Activated T-cell treated with anti-CD3 and anti-CD28 coated beads, Interleukin-2, amount 50 U/mL, for 24 hours (primary cell): ENCODE results near the gene FUZ.

Experiments used
- DNase-seq: peaks from one replicate; pipeline ENCODE4 v3.0.0-alpha.2; 2020
- H3K27ac Mint-ChIP-seq: 2 replicates; pipeline ENCODE4 v1.8.0; 2020; ENCODE audit warnings: mild to moderate bottlenecking, mixed read lengths
- H3K27me3 Mint-ChIP-seq: 2 replicates; pipeline ENCODE4 v1.8.0; 2020; ENCODE audit warnings: mixed read lengths
- H3K36me3 Mint-ChIP-seq: 2 replicates; pipeline ENCODE4 v1.8.0; 2020; ENCODE audit warnings: low read depth, mixed read lengths
- H3K4me1 Mint-ChIP-seq: 2 replicates; pipeline ENCODE4 v1.8.0; 2020; ENCODE audit warnings: low read depth, mixed read lengths
- H3K4me3 Mint-ChIP-seq: 2 replicates; pipeline ENCODE4 v1.8.0; 2020; ENCODE audit warnings: mild to moderate bottlenecking, moderate library complexity, mixed read lengths
- H3K9me3 Mint-ChIP-seq: 2 replicates; pipeline ENCODE4 v1.8.0; 2020; ENCODE audit warnings: mixed read lengths

The FUZ gene

DNA sequence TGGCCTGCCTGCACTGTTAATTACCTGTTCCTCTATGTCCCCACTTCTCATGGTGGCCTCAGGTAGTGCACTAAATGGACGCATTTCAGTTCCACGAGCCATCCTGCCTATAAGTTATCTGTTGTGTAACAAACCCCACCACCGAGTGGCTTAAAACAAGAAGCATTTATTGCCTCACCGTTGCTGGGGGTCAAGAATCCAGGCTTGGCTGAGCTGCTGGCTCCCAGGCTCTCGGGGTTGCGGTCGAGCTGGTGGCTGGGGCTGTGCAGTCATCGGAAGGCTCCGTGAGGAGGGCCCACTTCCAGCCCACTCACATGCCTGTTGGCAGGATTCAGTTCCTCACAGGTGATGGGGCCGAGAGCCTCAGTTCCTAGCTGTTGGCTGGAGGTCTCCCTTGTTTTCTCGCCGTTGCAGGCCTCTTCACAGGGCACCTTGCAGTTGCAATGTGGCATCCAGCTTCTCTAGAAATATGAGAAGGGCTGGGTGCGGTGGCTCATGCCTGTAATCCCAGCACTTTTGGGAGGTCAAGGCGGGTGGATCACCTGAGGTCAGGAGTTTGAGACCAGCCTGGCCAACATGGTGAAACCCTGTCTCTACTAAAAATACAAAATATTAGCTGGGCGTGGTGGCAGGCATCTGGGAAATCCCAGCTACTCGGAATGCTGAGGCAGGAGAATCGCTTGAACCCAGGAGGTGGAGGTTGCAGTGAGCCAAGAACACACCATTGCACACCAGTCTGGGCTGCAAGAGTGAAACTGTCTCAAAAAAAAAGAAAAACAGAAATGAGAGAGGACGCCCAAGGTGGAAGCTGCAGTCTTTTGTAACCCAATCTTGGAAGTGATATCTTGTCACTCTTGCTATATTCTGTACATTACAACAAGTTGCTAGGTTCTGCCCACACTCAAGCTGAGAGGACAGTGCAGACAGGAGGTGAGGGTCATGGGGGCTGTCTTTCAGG, 31.3 kb upstream of the FUZ start:
- Mint-ChIP-seq H3K36me3 (peaks cover 13% of the 10 kb centered on the region), H3K27ac (no peak overlapping the region), H3K27me3 (no peaks in the 10 kb centered on the region), H3K9me3 (peaks cover 5% of the 10 kb centered on the region), H3K4me3 (no peak overlapping the region), H3K4me1 (peaks cover 17% of the 10 kb centered on the region)
- DNase-seq: no peak

DNA sequence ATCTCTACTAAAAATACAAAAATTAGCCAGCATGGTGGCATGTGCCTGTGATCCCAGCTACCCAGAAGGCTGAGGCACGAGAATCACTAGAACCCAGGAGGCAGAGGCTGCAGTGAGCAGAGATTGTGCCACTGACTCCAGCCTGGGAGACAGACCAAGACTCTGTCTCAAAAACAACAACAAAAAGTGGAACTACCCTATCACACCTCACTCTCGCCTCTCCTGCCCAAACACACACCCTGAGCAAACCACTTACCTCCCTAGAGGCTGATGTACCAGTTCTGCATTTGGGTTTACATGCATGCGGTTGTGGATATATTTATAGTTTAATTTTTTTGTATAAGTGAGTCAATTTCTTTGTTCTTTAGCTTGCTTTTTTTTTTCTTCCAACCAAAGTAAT, 30.2 kb upstream of the FUZ start:
- H3K27me3 Mint-ChIP-seq: no peaks in the 10 kb centered on the region
- H3K4me3 Mint-ChIP-seq: no peak overlapping the region
- H3K36me3 Mint-ChIP-seq: peaks cover 24% of the 10 kb centered on the region
- DNase-seq: no peak
- H3K9me3 Mint-ChIP-seq: no peaks in the 10 kb centered on the region
- no peak overlapping the region for H3K27ac Mint-ChIP-seq
- H3K4me1 Mint-ChIP-seq: peaks cover 6% of the 10 kb centered on the region

DNA sequence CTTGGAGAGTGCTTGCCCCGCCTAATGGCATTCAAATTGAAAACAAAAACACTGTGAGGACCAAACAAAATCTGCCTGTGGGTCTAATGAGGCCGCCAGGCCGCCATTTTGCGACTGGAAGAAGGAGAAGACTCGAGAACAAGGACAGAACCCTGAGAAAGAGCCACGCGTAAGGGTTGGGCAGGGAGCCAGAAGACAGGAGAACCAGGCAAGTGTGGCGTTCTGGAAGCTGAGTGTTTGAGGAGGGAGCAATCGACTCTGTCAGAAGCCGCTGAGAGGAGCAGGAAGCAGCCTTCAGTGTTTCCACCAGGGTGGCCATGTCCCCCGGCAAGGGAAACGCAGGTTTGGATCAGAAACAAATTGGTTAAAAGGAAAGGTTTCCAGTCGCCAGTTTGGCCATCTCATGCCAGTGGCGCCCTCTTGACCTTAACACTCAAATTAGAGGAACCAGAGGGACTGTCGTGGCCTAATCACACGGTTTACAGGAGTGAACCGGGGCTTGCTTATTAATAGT, 27.7 kb upstream of the FUZ start:
- no peak for DNase-seq
- no peak overlapping the region for H3K4me3 Mint-ChIP-seq
- no peaks in the 10 kb centered on the region for H3K4me1 Mint-ChIP-seq
- no peaks in the 10 kb centered on the region for H3K27me3 Mint-ChIP-seq
- peaks cover 46% of the 10 kb centered on the region for H3K36me3 Mint-ChIP-seq
- H3K27ac Mint-ChIP-seq: no peak overlapping the region
- H3K9me3 Mint-ChIP-seq: no peaks in the 10 kb centered on the region

DNA sequence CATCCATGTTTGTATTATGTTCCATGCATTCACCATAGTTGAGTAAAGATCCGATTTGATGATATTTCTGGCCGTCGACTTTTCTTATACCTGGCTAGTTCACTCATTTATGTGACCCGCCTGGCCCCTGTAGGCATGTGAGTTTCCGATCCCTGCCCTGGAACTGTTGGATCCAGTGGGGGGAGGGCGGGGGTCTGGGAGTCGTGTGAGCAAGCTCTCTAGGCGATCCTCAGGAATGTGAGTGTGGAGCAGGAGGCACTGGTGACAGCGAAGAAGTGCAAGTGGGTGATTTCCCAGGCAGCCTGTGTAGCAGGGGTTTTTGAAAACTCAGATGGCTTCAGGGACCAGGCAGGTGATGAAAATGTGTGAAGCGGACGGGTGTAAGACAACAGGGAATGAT, 27.2 kb upstream of the FUZ start:
- H3K27ac Mint-ChIP-seq: no peak overlapping the region
- H3K9me3 Mint-ChIP-seq: no peaks in the 10 kb centered on the region
- H3K4me3 Mint-ChIP-seq: no peak overlapping the region
- H3K36me3 Mint-ChIP-seq: peaks cover 47% of the 10 kb centered on the region
- no peaks in the 10 kb centered on the region for H3K27me3 Mint-ChIP-seq
- H3K4me1 Mint-ChIP-seq: no peaks in the 10 kb centered on the region
- DNase-seq: no peak

DNA sequence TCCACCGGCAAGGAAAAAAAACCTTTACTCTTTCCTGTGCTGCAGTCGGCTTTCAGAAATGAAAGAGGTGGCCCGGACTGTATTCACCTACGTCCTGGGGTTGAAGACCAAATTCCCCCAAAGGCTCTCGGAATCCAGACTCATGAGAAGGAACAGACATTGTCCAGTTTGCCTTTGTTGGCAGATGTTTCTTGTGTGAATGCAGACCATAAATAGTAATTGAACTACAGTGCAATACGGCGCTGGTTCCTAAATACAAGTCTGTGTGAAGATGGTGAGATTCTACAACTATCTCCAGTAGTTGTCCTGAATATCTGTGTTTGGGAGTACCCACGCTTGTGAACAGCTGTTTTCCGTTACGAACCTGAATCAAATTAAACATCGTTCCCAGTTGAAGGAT, 26.6 kb upstream of the FUZ start:
- Mint-ChIP-seq H3K27me3 (no peaks in the 10 kb centered on the region), H3K27ac (no peak overlapping the region), H3K4me1 (no peaks in the 10 kb centered on the region), H3K9me3 (no peaks in the 10 kb centered on the region), H3K4me3 (no peak overlapping the region), H3K36me3 (peaks cover 53% of the 10 kb centered on the region)
- no peak for DNase-seq

DNA sequence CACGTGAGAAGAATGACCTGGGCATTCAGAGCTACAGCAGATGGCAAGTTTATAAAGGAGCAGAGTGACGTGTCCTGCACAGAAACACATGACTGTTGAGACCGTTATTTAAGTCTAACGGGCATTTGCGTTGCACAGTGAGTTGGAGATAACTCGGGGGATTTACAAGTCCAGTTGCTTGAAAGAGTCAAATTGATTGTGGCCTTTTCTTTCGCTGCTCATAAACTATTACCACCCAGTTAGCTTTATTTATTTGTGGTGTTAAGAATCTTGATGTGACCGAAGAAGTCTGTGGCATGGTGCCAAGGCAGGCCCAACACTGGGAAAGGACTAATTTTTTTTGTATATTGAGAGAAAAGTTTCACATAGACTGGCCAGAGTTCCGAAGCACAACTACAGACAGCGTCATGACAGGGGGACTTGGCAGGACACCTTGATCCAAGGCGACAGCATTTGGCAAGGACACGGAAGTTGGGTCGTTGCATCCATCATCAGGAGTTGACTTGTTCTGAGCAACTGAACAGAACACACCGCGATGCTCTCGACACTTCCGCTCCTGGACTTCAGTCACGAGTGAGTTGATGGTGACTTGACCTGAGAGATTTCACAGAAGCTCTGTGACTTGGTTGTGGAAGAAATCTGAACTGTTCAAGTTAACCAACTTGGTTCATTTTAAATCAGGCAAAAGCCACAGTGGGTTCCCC, 25.9 kb upstream of the FUZ start:
- Mint-ChIP-seq H3K4me1 (no peaks in the 10 kb centered on the region), H3K9me3 (no peaks in the 10 kb centered on the region), H3K4me3 (no peak overlapping the region), H3K27ac (no peak overlapping the region), H3K36me3 (peaks cover 57% of the 10 kb centered on the region), H3K27me3 (no peaks in the 10 kb centered on the region)
- DNase-seq: no peak

DNA sequence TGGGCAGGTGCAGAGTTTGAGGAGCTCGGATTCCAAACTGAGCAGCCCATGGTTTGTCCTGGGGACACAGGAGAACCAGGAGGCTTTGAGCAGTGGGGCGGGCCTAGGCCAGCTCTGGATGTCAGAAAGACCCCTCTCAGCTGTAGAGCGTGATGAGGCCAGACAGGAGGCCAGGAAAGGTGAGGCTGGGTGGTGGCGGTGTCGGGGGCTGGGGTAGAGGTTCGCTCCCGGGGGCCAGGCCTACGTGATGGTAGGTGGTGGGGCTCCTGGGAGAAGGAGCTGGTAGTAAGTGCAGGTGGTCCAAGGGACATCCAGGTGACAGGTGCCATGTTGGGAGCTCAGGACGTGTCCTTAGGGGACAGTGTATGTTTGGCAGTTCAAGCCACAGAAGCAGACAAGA, 24.3 kb upstream of the FUZ start:
- Mint-ChIP-seq H3K4me1 (no peaks in the 10 kb centered on the region), H3K4me3 (no peak overlapping the region), H3K9me3 (no peaks in the 10 kb centered on the region), H3K27me3 (no peaks in the 10 kb centered on the region), H3K36me3 (peaks cover 72% of the 10 kb centered on the region), H3K27ac (peak overlapping the region; percentile 31)
- no peak for DNase-seq

DNA sequence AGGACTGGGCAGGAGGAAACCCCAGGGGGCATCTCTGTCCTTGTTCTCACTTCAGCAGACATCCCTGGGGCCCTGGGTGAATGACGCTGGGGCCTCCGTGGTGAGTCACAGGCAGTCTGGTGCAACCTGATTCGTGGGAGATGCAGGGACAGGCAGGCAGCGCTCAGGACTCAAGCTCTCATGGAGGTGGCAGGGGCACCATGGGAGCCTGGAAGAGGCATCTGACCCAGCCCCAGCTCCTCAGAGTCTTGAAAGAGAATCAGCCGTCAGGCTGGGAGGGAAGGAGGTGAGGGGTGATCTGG, 23.9 kb upstream of the FUZ start:
- Mint-ChIP-seq H3K4me3 (no peak overlapping the region), H3K27me3 (no peaks in the 10 kb centered on the region), H3K27ac (no peak overlapping the region)

DNA sequence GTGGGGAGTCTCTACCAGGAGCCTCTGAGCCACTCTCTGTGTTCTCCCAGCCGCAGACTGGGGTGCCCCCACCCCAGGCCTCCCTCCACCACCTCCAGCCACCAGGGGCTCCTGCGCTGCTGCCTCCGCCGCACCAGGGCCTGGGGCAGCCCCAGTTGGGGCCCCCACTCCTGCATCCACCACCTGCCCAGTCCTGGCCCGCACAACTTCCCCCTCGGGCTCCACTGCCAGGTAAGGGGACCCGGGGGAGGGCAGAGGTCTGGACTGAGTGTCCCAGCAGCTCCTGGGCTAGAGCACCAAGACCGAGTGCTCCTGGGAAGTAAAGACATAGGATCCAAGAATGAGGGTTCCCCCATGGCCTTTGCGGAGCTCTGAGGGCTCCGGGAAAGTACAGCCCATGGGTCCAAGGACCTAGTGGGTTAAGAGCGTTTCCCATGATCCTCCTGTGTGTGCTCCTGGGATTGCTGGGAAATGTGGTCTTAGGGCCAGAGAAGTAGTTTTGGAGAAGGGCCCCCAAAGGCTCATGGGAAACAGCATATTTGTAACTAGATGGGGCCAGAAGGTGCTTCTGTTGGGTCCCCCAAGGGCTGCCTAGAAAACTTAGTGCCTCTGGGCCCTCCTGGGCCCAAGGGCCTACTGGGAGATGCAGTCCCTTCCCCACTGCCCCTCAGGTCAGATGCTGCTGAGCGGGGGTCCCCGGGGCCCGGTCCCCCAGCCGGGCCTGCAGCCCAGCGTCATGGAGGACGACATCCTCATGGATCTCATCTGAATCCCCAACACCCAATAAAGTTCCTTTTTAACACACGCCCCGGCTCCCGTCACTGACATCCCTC, 23.3 kb upstream of the FUZ start:
- Mint-ChIP-seq H3K9me3 (no peaks in the 10 kb centered on the region), H3K4me3 (no peak overlapping the region), H3K27me3 (no peaks in the 10 kb centered on the region), H3K27ac (no peak overlapping the region), H3K36me3 (peaks cover 82% of the 10 kb centered on the region), H3K4me1 (no peaks in the 10 kb centered on the region)
- no peak for DNase-seq

More for the DNA sequence above, 23.9 kb upstream of the FUZ start:
- H3K9me3 Mint-ChIP-seq: no peaks in the 10 kb centered on the region
- peaks cover 76% of the 10 kb centered on the region for H3K36me3 Mint-ChIP-seq
- H3K4me1 Mint-ChIP-seq: no peaks in the 10 kb centered on the region
- DNase-seq: no peak

DNA sequence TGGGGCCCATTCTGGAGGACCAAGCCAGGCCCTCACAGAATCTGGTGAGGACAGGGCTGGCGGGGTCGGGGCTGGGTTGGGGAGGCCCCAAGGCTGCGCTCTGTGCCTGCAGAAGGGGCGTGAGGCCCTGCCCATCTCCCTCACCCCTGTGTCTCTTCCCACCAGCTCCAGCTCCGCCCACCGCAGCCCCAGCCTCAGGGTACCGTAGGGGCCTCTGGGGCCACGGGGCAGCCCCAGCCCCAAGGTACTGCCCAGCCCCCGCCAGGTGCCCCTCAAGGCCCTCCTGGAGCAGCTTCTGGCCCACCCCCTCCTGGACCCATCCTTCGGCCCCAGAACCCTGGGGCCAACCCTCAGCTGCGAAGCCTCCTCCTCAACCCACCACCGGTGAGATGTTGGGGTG, 22.5 kb upstream of the FUZ start:
- no peaks in the 10 kb centered on the region for H3K9me3 Mint-ChIP-seq
- H3K4me3 Mint-ChIP-seq: no peak overlapping the region
- H3K27ac Mint-ChIP-seq: no peak overlapping the region
- no peaks in the 10 kb centered on the region for H3K27me3 Mint-ChIP-seq
- no peaks in the 10 kb centered on the region for H3K4me1 Mint-ChIP-seq
- peaks cover 84% of the 10 kb centered on the region for H3K36me3 Mint-ChIP-seq
- DNase-seq: no peak

DNA sequence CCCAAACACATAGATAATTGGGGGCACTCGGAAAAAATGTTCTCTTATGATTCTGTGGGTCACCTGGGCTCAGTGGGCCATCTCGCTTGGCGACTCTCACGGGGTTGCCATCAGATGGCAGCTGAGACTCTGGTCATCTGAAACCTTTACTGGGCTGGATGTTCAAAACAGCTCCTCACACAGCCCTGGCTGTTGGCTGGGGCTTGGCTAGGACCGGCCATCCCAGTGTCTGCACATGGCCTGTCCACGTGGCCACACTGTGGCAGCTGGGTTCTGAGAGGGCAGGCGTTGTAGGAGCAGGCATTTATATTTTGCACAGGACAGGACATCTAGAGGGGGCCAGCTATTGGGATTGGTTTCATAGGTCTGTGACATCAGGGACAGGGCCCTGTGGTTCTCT, 20.5 kb upstream of the FUZ start:
- no peak for DNase-seq
- Mint-ChIP-seq H3K4me3 (no peak overlapping the region), H3K4me1 (no peaks in the 10 kb centered on the region), H3K9me3 (no peaks in the 10 kb centered on the region), H3K27ac (no peak overlapping the region), H3K27me3 (no peaks in the 10 kb centered on the region), H3K36me3 (peaks cover 78% of the 10 kb centered on the region)

DNA sequence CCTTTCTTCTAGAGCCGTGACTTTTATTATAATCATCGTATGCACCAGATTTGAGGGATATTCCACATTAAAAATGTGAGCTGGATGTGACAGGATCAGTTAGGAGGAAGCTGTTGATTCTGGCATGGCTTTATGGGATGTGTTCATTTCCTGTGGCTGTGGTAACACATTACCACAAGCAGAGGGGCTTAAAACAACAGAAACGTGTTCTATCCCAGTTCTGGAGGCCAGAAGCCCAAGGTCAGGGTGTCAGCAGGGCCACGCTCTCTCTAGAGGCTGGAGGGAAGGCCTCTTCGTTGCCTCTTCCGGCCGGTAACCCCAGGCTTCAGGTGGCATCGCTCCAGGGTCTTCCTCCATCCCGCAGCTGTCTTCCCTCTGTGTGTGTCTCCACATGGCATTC, 19.5 kb upstream of the FUZ start:
- no peak overlapping the region for H3K4me3 Mint-ChIP-seq
- DNase-seq: no peak

DNA sequence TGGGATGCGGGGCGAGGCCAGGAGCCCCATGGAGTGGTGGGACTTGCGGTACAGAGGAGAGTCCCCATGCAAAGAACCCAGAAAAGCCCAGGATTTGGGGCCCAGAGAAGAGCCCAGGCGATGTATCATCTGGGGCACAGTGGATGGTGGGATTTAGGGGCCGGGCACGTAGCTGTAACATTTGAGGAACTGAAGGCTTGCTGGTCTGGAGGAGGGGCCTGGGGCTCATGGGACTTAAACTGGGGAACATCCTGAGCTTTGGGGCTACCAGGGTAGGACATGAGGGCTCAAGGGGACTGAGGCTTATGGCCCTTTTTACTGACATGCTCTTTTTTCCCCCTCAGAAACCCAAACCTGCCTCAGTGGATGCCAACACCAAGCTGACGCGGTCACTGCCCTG, 18.5 kb upstream of the FUZ start:
- Mint-ChIP-seq H3K27ac (no peak overlapping the region), H3K4me1 (no peaks in the 10 kb centered on the region), H3K9me3 (no peaks in the 10 kb centered on the region)

More for the DNA sequence above, 19.5 kb upstream of the FUZ start:
- no peaks in the 10 kb centered on the region for H3K9me3 Mint-ChIP-seq
- peak overlapping the region; percentile 9 for H3K27ac Mint-ChIP-seq
- H3K27me3 Mint-ChIP-seq: no peaks in the 10 kb centered on the region
- H3K36me3 Mint-ChIP-seq: peaks cover 71% of the 10 kb centered on the region
- H3K4me1 Mint-ChIP-seq: no peaks in the 10 kb centered on the region

DNA sequence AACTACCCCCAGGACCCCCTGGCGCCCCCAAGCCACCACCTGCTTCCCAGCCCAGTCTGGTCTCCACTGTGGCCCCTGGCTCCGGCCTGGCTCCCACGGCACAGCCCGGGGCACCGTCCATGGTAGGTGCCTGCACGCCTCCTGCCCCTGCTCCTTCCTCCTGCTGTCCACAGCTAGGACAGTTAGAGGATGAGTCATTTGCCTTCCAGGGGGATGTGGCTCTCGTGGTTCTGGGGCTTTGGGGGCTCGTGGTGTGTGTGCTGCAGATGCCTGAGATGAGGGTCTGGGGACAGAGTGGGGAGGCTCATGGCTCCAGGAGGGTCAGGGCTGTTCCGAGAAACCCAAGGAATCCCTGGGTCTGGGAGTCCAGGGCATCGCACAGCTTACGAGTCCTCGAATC, 17.7 kb upstream of the FUZ start:
- no peaks in the 10 kb centered on the region for H3K27me3 Mint-ChIP-seq
- no peak for DNase-seq
- no peak overlapping the region for H3K27ac Mint-ChIP-seq
- no peaks in the 10 kb centered on the region for H3K9me3 Mint-ChIP-seq
- H3K4me3 Mint-ChIP-seq: no peak overlapping the region
- H3K36me3 Mint-ChIP-seq: peaks cover 70% of the 10 kb centered on the region
- H3K4me1 Mint-ChIP-seq: no peaks in the 10 kb centered on the region

More for the DNA sequence above, 18.5 kb upstream of the FUZ start:
- Mint-ChIP-seq H3K36me3 (peaks cover 71% of the 10 kb centered on the region), H3K27me3 (no peaks in the 10 kb centered on the region), H3K4me3 (no peak overlapping the region)
- no peak for DNase-seq
